Keratinocyte (primary cell): ENCODE data around the gene ALG12. TPM values are rescaled to one million over a fixed set of nuclear protein-coding genes. Genes with fewer than 3 reads are reported as not detected.

Experiments used
- DNase-seq: peaks from one replicate; pipeline ENCODE4 v3.0.0-alpha.2; 2011; ENCODE audit warnings: low read depth, missing footprints, low spot score
- FAIRE-seq: peaks from 2 replicates; lab custom pipeline; 2011; peaks lifted over from hg19 to GRCh38; lab: Jason Lieb, UNC
- H2AFZ ChIP-seq: 2 replicates; pipeline ENCODE4 v1.6.0; 2012; ENCODE audit warnings: low read length, control low read depth, inconsistent platforms; ENCODE audit not compliant: control insufficient read depth
- H3K27ac ChIP-seq: 2 replicates; pipeline ENCODE4 v1.5.1; 2011; ENCODE audit warnings: low read length; ENCODE audit not compliant: control insufficient read depth, insufficient read depth
- H3K27me3 ChIP-seq: 3 replicates; pipeline ENCODE4 v1.6.0; 2011; ENCODE audit warnings: low read length; ENCODE audit not compliant: control insufficient read depth, insufficient read depth; ENCODE audit errors: extremely low read depth
- H3K36me3 ChIP-seq, 2 experiments: 2 replicates in 1 of 2; 3 replicates in 1 of 2; pipeline ENCODE4 v1.5.1; 2011; ENCODE audit warnings: low read length in 2 of 2, mild to moderate bottlenecking in 1 of 2; ENCODE audit not compliant: control insufficient read depth in 2 of 2, insufficient read depth in 2 of 2; ENCODE audit errors: extremely low read depth in 1 of 2
- H3K4me1 ChIP-seq: 3 replicates; pipeline ENCODE4 v1.5.1; 2011; ENCODE audit warnings: low read length; ENCODE audit not compliant: control insufficient read depth, insufficient read depth; ENCODE audit errors: extremely low read depth
- H3K4me2 ChIP-seq: 3 replicates; pipeline ENCODE4 v1.6.0; 2011; ENCODE audit warnings: low read depth, low read length; ENCODE audit not compliant: control insufficient read depth, insufficient read depth; ENCODE audit errors: extremely low read depth
- H3K4me3 ChIP-seq, 3 experiments: fragments of 200-600 bp in 1 of 3; sonication (generic) in 1 of 3; 2 replicates in 2 of 3; 3 replicates in 1 of 3; pipeline ENCODE4 v1.5.1; 2011 to 2016; ENCODE audit warnings: low read length in 3 of 3, mild to moderate bottlenecking in 3 of 3, control low read depth in 2 of 3, inconsistent platforms in 1 of 3, low read depth in 1 of 3, mixed read lengths in 1 of 3, mixed run types in 1 of 3, moderate library complexity in 1 of 3; ENCODE audit not compliant: control insufficient read depth in 2 of 3, insufficient read depth in 2 of 3; ENCODE audit errors: extremely low read depth in 1 of 3
- H3K79me2 ChIP-seq: 2 replicates; pipeline ENCODE4 v1.6.0; 2012; ENCODE audit warnings: low read length; ENCODE audit not compliant: control insufficient read depth, insufficient read depth
- H3K9ac ChIP-seq: 3 replicates; pipeline ENCODE4 v1.6.0; 2011; ENCODE audit warnings: low read length; ENCODE audit not compliant: control insufficient read depth, insufficient read depth; ENCODE audit errors: extremely low read depth
- H3K9me1 ChIP-seq: 3 replicates; pipeline ENCODE4 v1.6.0; 2011; ENCODE audit warnings: low read length; ENCODE audit not compliant: control insufficient read depth, insufficient read depth; ENCODE audit errors: extremely low read depth
- H3K9me3 ChIP-seq: 2 replicates; pipeline ENCODE4 v1.5.1; 2012; ENCODE audit warnings: low read depth, low read length; ENCODE audit not compliant: control insufficient read depth
- H4K20me1 ChIP-seq: 3 replicates; pipeline ENCODE4 v1.6.0; 2011; ENCODE audit warnings: low read length; ENCODE audit not compliant: control insufficient read depth, insufficient read depth; ENCODE audit errors: extremely low read depth
- CTCF ChIP-seq, 3 experiments: IDR thresholded peaks in 1 of 3; conservative IDR thresholded peaks in 1 of 3; optimal IDR thresholded peaks in 1 of 3; 2 replicates in 2 of 3; 3 replicates in 1 of 3; pipeline versions ENCODE3 to v1.5.1; 2011; ENCODE audit warnings: low read length in 3 of 3, mild to moderate bottlenecking in 3 of 3, moderate library complexity in 2 of 3, control low read depth in 1 of 3, inconsistent platforms in 1 of 3; ENCODE audit not compliant: insufficient read depth in 2 of 3; ENCODE audit errors: extremely low read depth in 1 of 3
- EZH2 ChIP-seq: IDR thresholded peaks from one replicate; pipeline ENCODE4 v1.6.1; 2012; ENCODE audit warnings: inconsistent platforms, mild to moderate bottlenecking, low read length, moderate library complexity
- dilution Hi-C: fragments of 300-500 bp; cut with MboI; formaldehyde crosslinking; loops from one replicate; pipeline ENCODE4 v1.7.0; 2020; ENCODE audit warnings: low sequenced_read_pairs; ENCODE audit not compliant: extremely low pct_ligation_motif_present
- polyA plus RNA-seq, 5 experiments: library from polyadenylated mRNA; depleted of rRNA in 3 of 5; stranded (reverse) in 3 of 5; stranded (forward) in 1 of 5; unstranded in 1 of 5; fragments of >200 nt; gene quantifications; 1 replicate in 1 of 5; 2 replicates in 3 of 5; 3 replicates in 1 of 5; pipeline versions ENCODE4 v1.2.1 to v1.2.3, GENCODE V29; 2011 to 2012; ENCODE audit warnings: missing spikeins in 2 of 5, low read depth in 1 of 5, low replicate concordance in 1 of 5

Gene ALG12
- polyA plus RNA-seq, 1 donor (not counting 4 experiments of a cell fraction or from before 2014, with no cell fraction given) = 6.3 TPM

GRCh38 chr22:49863931-49864330, 54.3 kb downstream of the ALG12 start:
- Histone ChIP-seq H3K36me3 (peaks cover 4% of the 10 kb centered on the region in 2 experiments), H2AFZ (no peak overlapping the region), H3K27me3 (no peaks in the 10 kb centered on the region), H3K9ac (no peak overlapping the region), H3K27ac (no peak overlapping the region), H3K4me1 (no peaks in the 10 kb centered on the region), H3K4me3 (no peak overlapping the region), H3K4me2 (no peak overlapping the region), H3K79me2 (peaks cover 94% of the 10 kb centered on the region), H3K9me3 (peaks cover 5% of the 10 kb centered on the region), H4K20me1 (peaks cover 7% of the 10 kb centered on the region), H3K9me1 (no peaks in the 10 kb centered on the region)
- TF ChIP-seq EZH2 (no peak), CTCF (optimal IDR thresholded peaks at IDR 0.05 in 1 of 3, IDR thresholded peaks at IDR 0.05 in 1 of 3, conservative IDR thresholded peaks at IDR 0.05 in 1 of 3; ENCODE audit: extremely low read depth in 1 of 3, insufficient read depth in 2 of 3, low read length in 3 of 3) (no peak)
- no peak for FAIRE-seq
- no peak for DNase-seq
- dilution Hi-C loops = no loop called here

- dilution Hi-C loops = no loop called here
- H3K36me3 ChIP-seq = peaks cover 2 to 8% of the 10 kb centered on the region in 2 experiments
- no peak overlapping the region for H3K9ac ChIP-seq
- DNase-seq = no peak
- H2AFZ ChIP-seq = no peak overlapping the region
- TF ChIP-seq EZH2 = no peak
- TF ChIP-seq CTCF (optimal IDR thresholded peaks at IDR 0.05 in 1 of 3, IDR thresholded peaks at IDR 0.05 in 1 of 3, conservative IDR thresholded peaks at IDR 0.05 in 1 of 3; ENCODE audit: extremely low read depth in 1 of 3, insufficient read depth in 2 of 3, low read length in 3 of 3) = no peak
- H3K4me3 ChIP-seq = no peak overlapping the region
- peaks cover 11% of the 10 kb centered on the region for H4K20me1 ChIP-seq
- H3K79me2 ChIP-seq = peaks cover 95% of the 10 kb centered on the region
- H3K4me1 ChIP-seq = no peaks in the 10 kb centered on the region
- peaks cover 5% of the 10 kb centered on the region for H3K9me3 ChIP-seq
- FAIRE-seq = no peak
- H3K27ac ChIP-seq = no peak overlapping the region
- H3K9me1 ChIP-seq = no peaks in the 10 kb centered on the region
- H3K4me2 ChIP-seq = no peak overlapping the region
- H3K27me3 ChIP-seq = no peaks in the 10 kb centered on the region
Measured at GRCh38 chr22:49862496-49862776, 55.8 kb downstream of the ALG12 start.
